GM13976 (cell line): ENCODE data around the gene ZFYVE9.

Experiments used
- DNase-seq: peaks from one replicate; pipeline ENCODE4 v3.0.0; 2012; ENCODE audit warnings: low spot score
- CTCF ChIP-seq: IDR thresholded peaks from 2 replicates; pipeline ENCODE4 v1.5.1; 2012; ENCODE audit warnings: borderline replicate concordance, mild to moderate bottlenecking; ENCODE audit not compliant: insufficient read depth; ENCODE audit errors: extremely low read depth, missing control alignments, control extremely low read depth
- in situ Hi-C: fragments of 300-500 bp; cut with MboI; formaldehyde crosslinking; loops from one replicate; pipeline ENCODE4 v1.12.0; 2022; ENCODE audit warnings: low sequenced_read_pairs, mixed read lengths, inconsistent platforms; ENCODE audit not compliant: unreplicated experiment

ZFYVE9 gene

GRCh38 chr1:52355847-52356505, 214.1 kb downstream of the ZFYVE9 start:
- DNase-seq, result no peak
- in situ Hi-C loops, result no loop called here
- no peak for TF ChIP-seq CTCF

DNA sequence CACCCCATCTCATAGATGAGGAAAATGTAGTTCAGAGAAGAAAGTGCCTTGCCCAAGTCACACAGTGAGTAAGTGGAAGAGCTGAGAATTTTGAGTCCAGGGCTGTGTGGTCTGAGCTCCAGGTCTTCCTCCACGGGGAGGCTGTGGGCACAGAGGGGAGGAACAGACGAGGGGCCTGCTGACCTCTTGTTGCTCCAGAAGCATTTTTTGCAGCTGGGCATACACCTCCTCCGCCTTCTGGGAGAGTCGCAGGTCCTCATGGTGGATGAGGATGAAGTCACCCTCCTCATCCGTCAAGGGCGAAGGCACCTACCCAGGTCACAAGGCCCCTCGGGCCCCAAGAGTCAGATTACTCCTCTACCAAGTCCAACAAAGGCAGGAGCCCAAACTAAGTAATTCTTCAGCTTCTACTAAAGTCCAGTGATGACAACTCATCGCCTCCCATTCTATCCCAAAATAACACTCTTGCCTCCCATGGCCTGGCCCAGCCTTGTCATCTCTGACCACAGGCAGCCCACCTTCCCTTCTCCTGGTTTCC, 215.0 kb downstream of the ZFYVE9 start:
- TF ChIP-seq CTCF, result no peak
- in situ Hi-C loops, result no loop called here
- no peak for DNase-seq

- DNase-seq, result no peak
- TF ChIP-seq CTCF, result no peak
- in situ Hi-C loops, result no loop called here
Measured at GRCh38 chr1:52357397-52357796, 215.5 kb downstream of the ZFYVE9 start.

DNA sequence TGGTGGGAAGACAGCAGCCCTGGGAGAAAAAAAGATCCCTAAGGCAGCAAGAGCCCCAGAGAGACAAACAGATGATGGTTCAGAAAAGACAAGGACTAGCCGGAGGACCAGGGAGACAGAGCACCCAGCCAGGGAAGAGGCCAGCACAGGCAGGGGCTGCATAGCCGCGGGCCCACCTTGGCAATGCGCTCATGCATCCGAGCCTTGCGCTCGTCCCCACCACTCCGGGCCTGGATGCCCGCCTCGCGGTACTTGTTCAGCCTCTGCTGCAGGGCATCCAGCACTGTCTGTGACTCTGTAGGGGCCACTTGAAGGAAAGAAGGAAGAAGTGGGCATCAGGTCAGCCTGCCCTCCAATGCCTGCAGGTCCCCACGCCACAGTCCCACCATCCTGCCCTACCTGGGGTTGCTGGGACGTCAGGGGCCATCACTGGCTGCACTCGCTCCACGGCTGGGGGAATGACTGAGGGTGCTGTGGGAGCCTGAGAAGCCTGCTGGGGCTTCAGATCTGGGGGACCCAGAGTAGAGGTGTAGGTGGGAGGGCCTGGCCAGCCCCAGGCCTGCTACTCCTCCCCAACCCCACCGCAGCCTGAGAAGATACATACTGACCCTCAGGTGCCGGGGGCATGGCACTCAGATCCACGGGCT, 217.1 kb downstream of the ZFYVE9 start:
- in situ Hi-C loops, result no loop called here
- no peak for TF ChIP-seq CTCF

GRCh38 chr1:52359676-52360594, 218.0 kb downstream of the ZFYVE9 start:
- in situ Hi-C loops, result no loop called here
- TF ChIP-seq CTCF, result no peak
- peak; percentile 33 for DNase-seq

More for the DNA sequence above, 217.1 kb downstream of the ZFYVE9 start:
- no peak for DNase-seq

DNA sequence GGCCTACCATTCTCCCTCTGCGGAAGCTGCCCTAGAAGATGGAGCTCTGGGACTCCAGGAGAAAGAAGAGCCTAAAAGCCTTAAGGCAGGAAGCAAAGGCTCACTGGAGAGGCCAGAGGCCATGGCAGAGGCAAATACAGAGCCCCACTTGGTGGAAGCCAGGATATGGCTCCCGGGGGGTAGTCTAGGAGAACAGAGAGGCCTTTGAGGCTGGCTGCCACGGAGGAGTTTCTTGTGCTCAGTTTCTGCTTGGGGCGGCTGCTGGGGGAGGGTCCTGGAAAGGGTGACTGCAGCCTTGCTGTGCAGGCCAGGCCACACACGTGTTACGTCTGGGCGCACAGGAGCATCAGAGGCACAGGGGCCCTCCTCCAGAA, 218.7 kb downstream of the ZFYVE9 start:
- in situ Hi-C loops, result no loop called here
- TF ChIP-seq CTCF, result no peak
- no peak for DNase-seq
